HepG2 (cell line): ENCODE measurements around the gene WNT4. TPM values are rescaled to one million over a fixed set of nuclear protein-coding genes. Genes with fewer than 3 reads are reported as not detected.

ENCODE experiments used
- ATAC-seq: fragments of 200-7000 bp; cut with Tn5 transposase; 3 replicates; pipeline ENCODE4 v1.9.1; 2020; ENCODE audit warnings: mild to moderate bottlenecking, moderate library complexity
- BruUV-seq: library from RNA; stranded (reverse); fragments of 400-500 nt; replicated peaks from 2 replicates; lab custom pipeline; 2021; lab: Mats Ljungman, UMichigan
- CTCF ChIA-PET: fragments of 300-600 bp; formaldehyde crosslinking; extraction: SDS; loops from one replicate; lab custom pipeline; 2021; ENCODE audit warnings: low total read pairs, inconsistent platforms, low intra/inter-chr PET ratio; lab: Yijun Ruan, JAX
- POLR2A ChIA-PET: fragments of 350-600 bp; sonication (Branson Sonifier 250); formaldehyde crosslinking; loops from one replicate; lab custom pipeline; 2020; ENCODE audit warnings: antibody characterized with exemption, inconsistent platforms; lab: Yijun Ruan, JAX
- DNase-seq: peaks from one replicate; pipeline ENCODE4 v3.0.0-alpha.2; 2015; ENCODE audit warnings: low spot score
- FAIRE-seq: peaks from 3 replicates; lab custom pipeline; 2011; peaks lifted over from hg19 to GRCh38; lab: Jason Lieb, UNC
- H2AFZ ChIP-seq: one replicate; pipeline ENCODE4 v1.6.1; 2011; ENCODE audit warnings: low read length, inconsistent platforms
- H3K27ac ChIP-seq: fragments of 300-600 bp; 3 replicates; pipeline ENCODE4 v1.8.0; 2011; ENCODE audit warnings: mixed run types, mild to moderate bottlenecking, mixed read lengths, low read length, inconsistent platforms; ENCODE audit not compliant: insufficient read depth; ENCODE audit errors: extremely low read length
- H3K27me3 ChIP-seq, 2 experiments: fragments of 200-600 bp in 1 of 2; 2 replicates in 1 of 2; 3 replicates in 1 of 2; pipeline versions ENCODE4 v1.6.0 to v1.8.0; 2011; ENCODE audit warnings: low read length in 2 of 2, mild to moderate bottlenecking in 2 of 2, moderate library complexity in 2 of 2, inconsistent platforms in 1 of 2; ENCODE audit not compliant: insufficient read depth in 2 of 2, control insufficient read depth in 1 of 2
- H3K36me3 ChIP-seq, 2 experiments: fragments of 200-600 bp in 1 of 2; replicated peaks in 1 of 2; 2 replicates in 1 of 2; 3 replicates in 1 of 2; pipeline versions ENCODE4 v1.5.1 to v1.8.0; 2011; ENCODE audit warnings: low read length in 2 of 2, inconsistent platforms in 1 of 2; ENCODE audit not compliant: insufficient read depth in 2 of 2, control insufficient read depth in 1 of 2
- H3K4me1 ChIP-seq: 2 replicates; pipeline ENCODE4 v1.5.1; 2012; ENCODE audit warnings: low read length, inconsistent platforms; ENCODE audit not compliant: insufficient read depth
- H3K4me2 ChIP-seq: 2 replicates; pipeline ENCODE4 v1.6.0; 2011; ENCODE audit warnings: low read depth, low read length, inconsistent platforms
- H3K4me3 ChIP-seq, 3 experiments: fragments of 200-600 bp in 1 of 3; sonication (generic), shearing (Covaris generic) in 1 of 3; replicated peaks in 1 of 3; 2 replicates each; pipeline ENCODE4 v1.5.1; 2011 to 2016; ENCODE audit warnings: low read length in 3 of 3, inconsistent platforms in 2 of 3, low read depth in 2 of 3, mild to moderate bottlenecking in 2 of 3, control low read depth in 1 of 3, mixed read lengths in 1 of 3; ENCODE audit not compliant: insufficient read depth in 1 of 3
- H3K79me2 ChIP-seq: one replicate; pipeline ENCODE4 v1.6.1; 2011; ENCODE audit warnings: low read length, inconsistent platforms; ENCODE audit not compliant: insufficient read depth
- H3K9ac ChIP-seq: 2 replicates; pipeline ENCODE4 v1.6.0; 2011; ENCODE audit warnings: mild to moderate bottlenecking, low read depth, low read length, inconsistent platforms; ENCODE audit not compliant: insufficient read depth
- H3K9me3 ChIP-seq: 2 replicates; pipeline ENCODE4 v1.5.1; 2012; ENCODE audit warnings: mild to moderate bottlenecking, low read length
- H4K20me1 ChIP-seq: 2 replicates; pipeline ENCODE4 v1.6.0; 2011; ENCODE audit warnings: inconsistent platforms, mild to moderate bottlenecking, low read length, moderate library complexity; ENCODE audit not compliant: insufficient read depth
- BCL3 ChIP-seq: sonication (generic); formaldehyde crosslinking; IDR thresholded peaks from 2 replicates; pipeline ENCODE4 v1.5.1; 2020; ENCODE audit warnings: mild to moderate bottlenecking, missing genetic modification reagents, moderate library complexity
- BHLHE40 ChIP-seq: IDR thresholded peaks from 2 replicates; pipeline ENCODE4 v1.6.1; 2011; ENCODE audit warnings: low read length, improper control_type of control experiment
- EED ChIP-seq: sonication (generic); formaldehyde crosslinking; IDR thresholded peaks from 2 replicates; pipeline ENCODE4 v1.5.0; 2020; ENCODE audit warnings: mild to moderate bottlenecking, missing genetic modification reagents
- MAF1 ChIP-seq: sonication (generic); formaldehyde crosslinking; IDR thresholded peaks from 2 replicates; pipeline ENCODE4 v1.5.0; 2020; ENCODE audit warnings: missing genetic modification reagents, borderline replicate concordance
- SRSF4 ChIP-seq: fragments of 200-400 bp; formaldehyde crosslinking; IDR thresholded peaks from one replicate; pipeline ENCODE4 v1.6.1; 2018; ENCODE audit warnings: mild to moderate bottlenecking, low read depth, low read length, moderate library complexity; ENCODE audit not compliant: poor library complexity, severe bottlenecking
- ZNF44 ChIP-seq: sonication (generic); formaldehyde crosslinking; IDR thresholded peaks from 2 replicates; pipeline ENCODE4 v1.5.1; 2020; ENCODE audit warnings: mild to moderate bottlenecking, missing genetic modification reagents
- ZSCAN5A ChIP-seq: sonication (generic); formaldehyde crosslinking; IDR thresholded peaks from 2 replicates; pipeline ENCODE4 v1.8.0; 2022; ENCODE audit warnings: mild to moderate bottlenecking, missing genetic modification reagents, borderline replicate concordance
- WGBS: methylation state at CpG from one replicate; pipeline ENCODE4 v1.1.6; 2017; ENCODE audit warnings: low lambda C conversion rate; 5-methylcytosine and 5-hydroxymethylcytosine counted together
- in situ Hi-C: cut with HindIII; loops from 2 replicates; pipeline ENCODE4 v1.10.0; 2017; ENCODE audit warnings: low pct_unique_long_range_greater_than_20kb; ENCODE audit not compliant: extremely low pct_ligation_motif_present
- intact Hi-C: fragments of 100-400 bp; cut with micrococcal nuclease; formaldehyde crosslinking; loops from one replicate; pipeline ENCODE4 v1.10.0; 2022; ENCODE audit not compliant: unreplicated experiment
- polyA plus RNA-seq, 8 experiments: library from polyadenylated mRNA; depleted of rRNA in 3 of 8; stranded (reverse) in 7 of 8; unstranded in 1 of 8; fragments of >200 nt; fragmentation: Illumina TruSeq in 4 of 8; extraction: Trizol in 4 of 8; gene quantifications; 2 replicates each; pipeline versions ENCODE4 v1.2.1 to v1.2.3, GENCODE V29; 2011 to 2016; ENCODE audit warnings: low read depth in 4 of 8, missing spikeins in 1 of 8, mixed read lengths in 1 of 8; ENCODE audit not compliant: insufficient read depth in 1 of 8
- total RNA-seq, 5 experiments: library from RNA; depleted of rRNA; stranded (reverse); fragments of >200 nt; fragmentation: Illumina TruSeq; extraction: Trizol; gene quantifications; 2 replicates each; pipeline ENCODE4 v1.2.3, GENCODE V29; 2016; ENCODE audit warnings: low read depth in 1 of 5

The WNT4 gene
- total and polyA plus RNA-seq, 2 of the 13 experiments (the other 11 are each of a cell fraction or from before 2014, with no cell fraction given): not detected

GRCh38 chr1:22133247-22133930, 9.5 kb downstream of the WNT4 start:
- WGBS: 13% methylated on average over 8 of the region's 16 CpGs

More at GRCh38 chr1:22133247-22133930, 9.5 kb downstream of the WNT4 start:
- Histone ChIP-seq H3K9ac (no peak overlapping the region), H3K27me3 (peaks cover 19 to 58% of the 10 kb centered on the region in 2 experiments), H3K4me3 (no peak overlapping the region)
- CTCF ChIA-PET: interaction anchor here (3.3 kb wide), 1 partner anchor 283 kb away, joined by 40 read pairs; no protein-coding TSS in a partner anchor
- DNase-seq: no peak
- TF ChIP-seq BHLHE40: no peak
- TF ChIP-seq MAF1 (CRISPR knock-in tag): no peak
- TF ChIP-seq ZSCAN5A (CRISPR knock-in tag): no peak
- no peak for TF ChIP-seq BCL3
- no peak for TF ChIP-seq EED (CRISPR knock-in tag)
- no peak for TF ChIP-seq SRSF4
- no peak for TF ChIP-seq ZNF44 (CRISPR knock-in tag)
- TF ChIP-seq, all 625 proteins: peak for 0
- Histone ChIP-seq H4K20me1 (peaks cover 11% of the 10 kb centered on the region; the same call in 1 of the 2 replicates), H3K36me3 (no peaks in the 10 kb centered on the region), H3K27ac (no peak overlapping the region), H3K4me1 (no peaks in the 10 kb centered on the region), H3K4me2 (no peak overlapping the region), H2AFZ (no peak overlapping the region), H3K9me3 (no peaks in the 10 kb centered on the region), H3K79me2 (no peaks in the 10 kb centered on the region)
- FAIRE-seq (no peak), ATAC-seq (no peak)
- in situ Hi-C loops: loop anchor here (5.0 to 10.0 kb wide), 2 partner anchors 284 to 511 kb away; partner anchors contain the start of gene C1QC
- intact Hi-C loops: loop anchor here (10.0 kb wide), 1 partner anchor 141 kb away; no protein-coding TSS in a partner anchor
- POLR2A ChIA-PET: no interaction called here
- no TSS peak for BruUV-seq
